AG08396 (cell line): ENCODE results near the gene CATSPERZ.
"Not testable (repeated sequence)": the region's sequence is repeated elsewhere in the genome, so short reads cannot be mapped to it uniquely, and the experiment has no call there.

ENCODE experiments used
- DNase-seq: peaks from one replicate; pipeline ENCODE4 v3.0.0; 2012; ENCODE audit warnings: low spot score, mixed read lengths

Gene CATSPERZ

DNA sequence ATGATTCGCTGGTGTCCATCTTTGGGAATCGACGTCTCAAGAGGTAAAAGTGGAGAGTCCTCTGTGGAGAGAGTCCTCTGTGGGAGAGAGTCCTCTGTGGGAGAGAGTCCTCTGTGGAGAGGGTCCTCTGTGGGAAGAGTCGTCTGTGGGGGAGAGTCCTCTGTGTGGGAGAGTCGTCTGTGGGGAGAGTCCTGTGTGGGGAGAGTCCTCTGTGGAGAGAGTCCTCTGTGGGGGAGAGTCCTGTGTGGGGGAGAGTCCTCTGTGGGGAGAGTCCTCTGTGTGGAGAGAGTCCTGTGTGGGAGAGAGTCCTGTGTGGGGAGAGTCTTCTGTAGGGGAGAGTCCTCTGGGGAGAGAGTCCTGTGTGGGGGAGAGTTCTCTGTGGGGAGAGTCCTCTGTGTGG, 20.9 kb downstream of the CATSPERZ start:
- DNase-seq, result no peak

DNA sequence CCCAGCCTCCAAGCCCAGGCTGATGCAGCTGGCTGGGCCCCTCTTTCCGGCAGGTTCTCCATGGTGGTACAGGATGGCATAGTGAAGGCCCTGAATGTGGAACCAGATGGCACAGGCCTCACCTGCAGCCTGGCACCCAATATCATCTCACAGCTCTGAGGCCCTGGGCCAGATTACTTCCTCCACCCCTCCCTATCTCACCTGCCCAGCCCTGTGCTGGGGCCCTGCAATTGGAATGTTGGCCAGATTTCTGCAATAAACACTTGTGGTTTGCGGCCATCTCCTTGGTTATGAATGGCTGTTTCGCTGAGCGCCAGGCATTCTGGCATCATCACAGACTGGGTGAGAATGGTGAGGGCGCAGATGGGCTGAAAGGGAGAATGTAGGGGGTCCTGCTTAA, 21.4 kb downstream of the CATSPERZ start:
- DNase-seq, result no peak

DNA sequence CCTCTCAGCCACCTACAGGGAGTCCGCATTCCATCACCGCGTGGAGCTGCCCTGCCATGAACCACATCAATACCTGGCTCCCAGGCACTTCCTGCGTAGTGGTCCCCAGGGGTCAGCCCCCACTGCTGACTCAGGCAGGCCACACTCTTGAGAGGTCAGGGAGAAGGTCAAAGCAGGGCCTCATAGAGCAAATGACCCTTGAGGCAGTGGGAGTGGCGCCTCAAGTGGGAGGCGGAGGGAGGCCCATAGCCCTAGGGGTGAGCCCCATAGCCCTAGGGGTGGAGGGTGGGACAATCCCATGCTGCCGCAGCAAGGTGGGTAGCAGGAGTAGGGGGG, 22.7 kb downstream of the CATSPERZ start:
- DNase-seq, result no peak

DNA sequence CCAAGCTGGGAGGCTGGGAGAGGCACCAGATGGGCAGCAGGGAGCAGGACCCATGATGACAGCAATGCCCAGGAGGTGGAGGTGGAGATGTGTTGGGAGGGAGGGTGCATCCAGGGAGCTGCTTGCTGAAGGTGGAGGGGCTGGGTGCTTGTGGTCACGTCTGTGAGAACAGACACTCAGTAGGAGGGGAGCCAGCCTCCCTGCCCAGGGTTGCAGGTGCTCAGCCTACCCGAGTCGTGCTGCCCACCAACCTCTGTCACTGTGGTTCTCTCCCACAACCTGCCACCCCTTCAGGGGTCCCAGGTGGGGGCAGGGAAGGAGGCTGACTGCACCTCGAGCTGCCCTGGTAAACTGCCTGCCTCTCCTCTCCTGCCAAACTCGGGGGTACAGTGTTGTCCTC, 23.2 kb downstream of the CATSPERZ start:
- no peak for DNase-seq

DNA sequence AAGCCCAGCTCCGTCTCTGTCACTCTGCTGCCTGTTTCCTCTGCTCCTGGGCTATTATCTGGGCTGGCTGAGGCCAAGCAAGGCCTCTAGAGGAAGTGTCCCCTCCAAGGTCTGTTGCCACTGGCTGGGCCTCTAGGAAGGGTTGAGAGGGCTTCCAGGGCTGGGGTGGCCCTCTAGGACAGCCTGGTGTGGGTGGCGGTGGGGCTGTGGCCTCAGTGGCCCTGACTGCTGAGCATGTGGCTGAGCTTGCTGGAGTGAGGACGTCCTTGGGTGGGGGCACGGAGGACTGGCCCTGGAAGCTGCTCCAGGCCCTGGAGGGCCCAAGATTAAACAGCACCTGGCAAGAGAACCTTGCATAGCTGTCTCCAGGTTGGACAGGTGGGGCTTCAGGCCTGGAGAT, 23.8 kb downstream of the CATSPERZ start:
- DNase-seq, result not testable (repeated sequence)

DNA sequence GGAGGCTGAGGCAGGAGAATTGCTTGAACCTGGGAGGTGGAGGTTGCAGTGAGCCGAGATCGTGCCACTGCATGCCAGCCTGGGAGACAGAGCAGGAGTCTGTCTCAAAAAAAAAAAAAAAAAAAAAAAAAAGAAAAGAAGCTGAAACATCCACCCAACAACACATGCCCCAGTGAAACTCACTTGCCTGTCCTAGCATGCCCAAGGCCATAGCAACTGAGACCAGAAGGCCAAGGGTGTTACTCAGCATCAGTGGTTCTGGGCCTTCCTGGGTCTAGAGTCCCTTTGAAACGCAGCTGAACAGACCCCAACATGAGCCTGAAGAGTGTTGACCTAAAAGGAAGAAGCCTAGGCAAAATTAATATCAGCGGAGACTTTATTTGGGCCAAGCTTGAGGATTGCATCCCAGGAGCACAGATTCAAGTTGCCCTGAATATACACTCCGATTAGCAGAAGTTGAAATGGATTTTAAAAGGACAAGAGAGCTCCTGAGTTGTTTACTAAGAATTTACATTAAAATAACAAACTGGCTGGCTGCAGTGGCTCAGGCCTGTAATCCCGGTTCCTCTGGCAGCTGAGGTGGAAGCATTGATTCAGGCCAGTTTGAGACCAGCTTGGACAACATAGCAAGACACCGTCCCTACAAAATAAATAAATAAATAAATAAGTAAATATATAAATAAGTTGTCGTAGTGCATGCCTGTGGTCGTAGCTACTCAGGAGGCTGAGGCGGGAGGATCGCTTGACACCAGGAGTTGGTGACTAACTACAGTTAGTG, 24.7 kb downstream of the CATSPERZ start:
- DNase-seq, result no peak

DNA sequence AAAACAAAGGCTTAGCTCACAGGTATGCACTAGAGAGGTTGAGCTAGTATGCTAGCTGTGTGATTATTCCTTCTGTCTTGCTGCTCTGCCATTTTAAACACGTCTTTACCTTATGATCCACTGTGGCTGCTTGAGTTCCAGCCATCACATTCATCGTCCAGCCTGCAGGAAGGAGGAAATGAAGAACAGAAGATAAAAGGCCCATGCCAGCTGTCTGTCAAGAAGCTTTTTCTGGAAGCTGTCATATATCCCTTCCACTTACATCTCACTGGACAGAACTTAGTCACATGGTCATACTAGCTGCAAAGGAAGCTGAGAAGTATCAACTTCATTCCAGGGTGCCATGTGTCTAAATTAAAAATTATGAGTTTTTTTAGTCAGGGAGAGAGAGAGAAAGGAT, 27.2 kb downstream of the CATSPERZ start:
- DNase-seq, result no peak

DNA sequence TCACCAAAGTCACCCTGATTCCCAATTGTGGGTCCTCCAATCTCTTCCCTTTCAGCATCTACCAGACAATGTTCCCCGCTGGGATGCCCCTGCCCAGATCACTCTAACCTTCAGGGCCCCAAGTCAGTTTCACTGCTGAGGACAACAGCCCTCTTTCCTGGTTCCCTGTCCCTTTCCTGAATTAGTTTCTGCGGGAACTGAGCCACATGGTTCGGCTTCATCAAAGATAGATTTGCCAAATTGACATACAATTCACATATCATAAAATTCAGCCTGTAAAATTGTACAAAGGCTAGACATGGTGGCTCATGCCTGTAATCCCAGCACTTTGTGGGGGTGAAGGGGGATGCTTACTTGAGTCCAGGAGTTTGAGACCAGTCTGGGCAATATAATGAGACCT, 27.8 kb downstream of the CATSPERZ start:
- DNase-seq, result no peak

DNA sequence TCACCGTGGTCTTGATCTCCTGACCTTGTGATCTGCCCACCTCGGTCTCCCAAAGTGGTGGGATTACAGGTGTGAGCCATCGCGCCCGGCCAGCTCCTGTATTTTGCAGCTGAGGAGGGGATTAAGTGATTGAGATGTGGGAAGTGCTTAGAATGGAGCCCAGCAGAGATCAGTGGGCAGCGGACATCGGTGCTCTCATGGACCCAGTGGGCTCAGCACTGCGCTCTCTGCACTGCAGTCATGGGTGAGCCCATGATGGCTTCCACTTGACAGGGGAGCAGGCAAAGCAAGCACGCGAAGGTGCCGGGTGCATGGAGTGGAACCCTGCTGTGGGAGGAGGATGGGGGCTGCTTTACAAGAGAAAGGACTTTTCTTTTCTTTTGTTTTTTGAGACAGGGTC, 30.7 kb downstream of the CATSPERZ start:
- no peak for DNase-seq

DNA sequence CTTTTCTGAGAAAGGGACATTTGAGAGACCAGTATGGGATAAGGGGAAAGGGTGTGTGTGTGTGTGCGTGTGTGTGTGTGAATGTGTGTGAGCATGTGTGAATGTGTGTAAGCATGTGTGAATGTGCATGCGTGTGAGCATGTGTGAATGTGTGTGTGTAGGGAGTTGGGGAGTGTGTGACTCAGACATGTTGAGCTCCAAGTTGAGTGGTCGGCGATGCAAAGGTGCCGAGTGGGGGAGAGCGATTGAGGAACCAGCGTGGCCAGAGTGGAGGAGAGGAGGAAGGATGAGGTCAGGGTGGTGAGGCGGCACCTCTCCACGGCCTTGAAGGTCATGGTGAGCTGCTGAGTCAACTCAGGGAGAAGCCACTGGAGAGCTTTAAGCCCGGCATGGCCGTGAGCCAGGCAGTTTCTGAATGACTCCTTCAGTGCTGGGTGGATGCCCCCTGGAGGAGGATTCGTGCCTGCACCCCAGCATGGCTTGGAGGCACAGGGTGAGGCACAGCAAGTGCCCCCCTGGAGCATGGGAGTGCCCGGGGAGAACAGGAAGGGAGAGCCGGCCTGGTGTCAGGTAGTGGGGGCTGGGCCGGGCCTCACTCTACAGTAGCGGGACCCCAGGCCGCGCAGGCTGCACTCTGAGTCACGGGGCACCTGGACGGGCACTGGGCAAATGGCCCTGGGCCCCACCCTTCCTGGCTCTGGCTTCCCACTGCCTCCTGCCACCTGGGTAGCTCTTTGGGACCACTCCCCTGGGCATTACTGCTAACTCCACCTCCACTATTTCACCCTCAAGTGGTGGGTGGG, 31.6 kb downstream of the CATSPERZ start:
- DNase-seq, result peak; percentile 88

DNA sequence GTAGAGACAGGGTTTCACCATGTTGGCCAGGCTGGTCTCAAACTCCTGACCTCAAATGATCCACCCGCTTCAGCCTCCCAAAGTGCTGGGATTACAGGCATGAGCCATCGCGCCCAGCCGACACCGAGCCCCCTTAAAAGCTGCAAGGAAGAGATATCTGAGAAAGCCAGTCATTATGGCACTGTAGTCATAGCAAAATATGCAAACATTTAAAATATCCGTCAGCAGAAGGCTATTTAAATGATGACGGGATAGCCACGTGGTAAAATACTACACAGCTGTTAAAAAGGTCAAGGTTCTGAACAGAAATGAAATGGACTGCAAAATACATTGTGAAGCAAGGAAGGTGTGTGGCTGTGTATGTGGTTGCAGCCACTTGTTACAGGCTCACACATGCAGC, 33.4 kb downstream of the CATSPERZ start:
- DNase-seq, result no peak

DNA sequence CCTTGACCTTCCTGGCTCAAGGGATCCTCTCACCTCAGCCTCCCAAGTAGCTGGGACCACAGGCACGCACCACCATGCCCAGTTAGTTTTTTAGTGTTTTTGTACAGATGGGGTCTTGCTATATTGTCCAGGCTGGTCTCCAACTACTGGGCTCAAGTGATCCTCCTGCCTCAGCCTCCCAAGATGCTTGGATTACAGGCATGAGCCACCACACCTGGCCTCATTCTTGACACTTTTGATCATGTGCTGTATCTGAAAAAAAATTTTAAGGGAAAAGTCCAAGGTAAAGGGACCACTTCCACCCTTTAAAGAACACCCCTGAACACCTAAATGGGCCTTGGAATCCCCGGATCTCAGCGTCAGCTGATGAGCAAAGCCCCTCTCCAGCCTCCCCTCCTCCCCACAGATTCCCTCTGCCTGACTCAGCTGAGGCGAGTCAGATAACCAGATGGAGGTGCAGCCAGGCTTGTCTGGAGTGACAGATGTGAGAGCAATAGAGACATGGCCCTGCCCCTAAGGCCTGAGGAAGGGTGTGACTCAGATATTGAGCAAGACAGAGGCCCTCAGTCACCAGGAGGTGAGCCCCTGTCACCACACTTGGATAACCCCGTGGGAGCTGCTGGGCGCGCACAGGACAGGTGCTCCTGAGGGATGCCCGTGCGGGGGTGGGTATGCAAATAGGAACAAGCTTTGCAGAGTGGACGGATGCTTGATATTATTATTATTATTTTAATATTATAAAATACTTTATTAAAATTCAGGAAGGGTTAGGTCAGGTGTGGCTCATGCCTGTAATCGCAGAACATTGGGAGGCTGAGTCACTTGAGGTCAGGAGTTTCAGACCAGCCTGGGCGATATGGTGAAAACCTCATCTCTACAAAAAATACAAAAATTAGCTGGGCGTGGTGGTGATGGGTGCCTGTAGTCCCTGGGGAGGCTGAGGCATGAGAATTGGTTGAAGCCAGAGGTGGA, 34.9 kb downstream of the CATSPERZ start:
- DNase-seq, result peak; percentile 92

DNA sequence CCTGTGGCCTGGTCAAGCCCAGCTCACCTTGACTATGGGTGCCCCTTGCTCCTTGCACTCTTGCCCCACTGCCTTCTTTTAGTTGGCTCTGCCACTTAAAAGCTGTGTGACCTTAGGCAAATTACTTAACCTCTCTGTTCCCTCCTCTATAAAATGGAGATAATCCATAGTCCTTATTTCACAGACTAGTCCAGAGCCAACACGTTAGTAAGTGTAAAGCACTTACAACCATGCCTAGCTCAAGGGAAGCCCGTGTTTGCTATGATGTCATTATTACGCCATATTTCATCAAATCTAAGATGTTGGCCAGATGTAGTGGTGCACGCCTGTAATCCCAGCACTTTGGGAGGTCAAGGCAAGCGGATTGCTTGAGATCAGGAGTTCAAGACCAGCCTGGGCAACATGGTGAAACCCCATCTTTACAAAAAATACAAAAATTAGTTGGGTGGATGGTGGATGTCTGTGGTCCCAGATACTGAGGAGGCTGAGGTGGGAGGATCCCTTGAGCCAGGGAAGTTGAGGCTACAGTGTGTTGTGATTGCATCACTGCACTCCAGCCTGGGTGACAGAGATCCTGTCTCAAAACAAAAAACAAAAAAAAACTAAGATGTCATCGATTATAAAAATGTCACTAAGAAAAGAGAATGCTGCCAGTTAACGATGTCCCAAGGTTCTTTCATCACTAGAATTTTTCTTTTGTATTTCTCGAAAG, 37.5 kb downstream of the CATSPERZ start:
- no peak for DNase-seq

DNA sequence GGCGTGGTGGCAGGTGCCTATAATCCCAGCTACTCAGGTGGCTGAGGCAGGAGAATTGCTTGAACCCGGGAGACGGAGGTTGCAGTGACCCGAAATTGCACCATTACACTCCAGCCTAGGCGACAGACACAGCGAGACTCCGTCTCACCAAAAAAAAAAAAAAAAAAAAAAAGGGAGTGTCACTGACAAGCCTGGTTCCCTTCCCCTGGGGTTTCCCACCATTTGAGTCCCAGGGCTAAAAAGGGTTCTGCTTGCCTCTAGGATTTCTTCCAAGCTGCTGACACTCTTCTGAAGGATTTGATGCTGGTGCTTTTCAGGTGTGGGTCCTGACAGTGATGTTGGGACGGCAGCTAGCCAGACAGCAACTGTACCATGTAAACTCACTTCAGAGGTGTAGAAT, 38.6 kb downstream of the CATSPERZ start:
- DNase-seq, result no peak

DNA sequence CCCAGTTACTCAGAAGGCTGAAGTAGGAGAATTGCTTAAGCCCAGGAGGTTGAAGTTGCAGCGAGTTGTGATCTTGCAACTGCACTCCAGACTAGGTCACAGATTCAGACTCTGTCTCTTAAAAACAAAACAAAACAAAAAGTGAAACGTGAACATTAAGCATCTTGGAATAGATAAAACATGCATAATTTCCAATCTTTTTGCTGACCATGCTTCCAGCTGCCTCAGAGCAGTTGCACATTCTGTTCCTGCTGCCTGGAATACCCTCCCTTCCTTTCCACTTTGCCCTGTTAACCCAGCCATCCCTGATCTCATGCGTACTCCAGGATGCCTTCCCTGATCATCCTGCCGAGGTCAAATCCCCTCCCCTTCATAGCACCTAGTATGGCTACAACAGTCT, 39.1 kb downstream of the CATSPERZ start:
- no peak for DNase-seq

DNA sequence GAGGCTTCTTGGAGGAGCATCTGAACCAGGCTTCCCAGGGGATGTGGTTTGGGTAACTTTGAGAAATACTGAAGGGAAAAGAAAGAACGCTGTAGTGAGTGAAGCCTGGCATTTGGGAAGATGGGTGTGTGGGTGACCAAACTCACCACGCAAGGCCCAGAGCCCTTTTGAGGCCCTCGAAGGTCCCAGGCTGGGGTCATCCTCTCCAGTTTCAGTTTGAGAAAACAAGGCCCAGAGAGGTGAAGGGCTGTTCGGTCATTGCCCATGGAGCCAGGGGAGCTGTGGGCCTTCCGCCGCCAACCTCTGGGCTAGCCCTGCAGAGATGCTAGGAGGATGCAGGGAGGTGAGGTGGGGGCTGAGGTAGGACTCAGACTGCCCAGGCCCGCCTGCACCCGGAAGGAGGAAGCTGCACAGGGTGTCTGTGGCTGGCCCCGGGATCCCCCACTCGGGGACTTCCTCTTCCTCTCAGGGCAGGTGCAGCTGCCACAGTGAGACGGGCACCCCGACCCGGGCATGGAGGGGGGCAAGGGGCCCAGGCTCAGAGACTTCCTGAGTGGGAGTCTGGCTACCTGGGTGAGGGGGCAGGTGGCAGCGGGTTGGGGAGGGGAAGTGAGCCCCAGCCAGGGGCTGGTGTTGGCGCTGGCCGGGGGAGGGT, 39.7 kb downstream of the CATSPERZ start, which contains the start of gene CCDC88B:
CCDC88B (plus strand) TSS at position 451 of the 655 bp plus-strand sequence; CDS start at position 514, 63 bp downstream.
- DNase-seq, result no peak

DNA sequence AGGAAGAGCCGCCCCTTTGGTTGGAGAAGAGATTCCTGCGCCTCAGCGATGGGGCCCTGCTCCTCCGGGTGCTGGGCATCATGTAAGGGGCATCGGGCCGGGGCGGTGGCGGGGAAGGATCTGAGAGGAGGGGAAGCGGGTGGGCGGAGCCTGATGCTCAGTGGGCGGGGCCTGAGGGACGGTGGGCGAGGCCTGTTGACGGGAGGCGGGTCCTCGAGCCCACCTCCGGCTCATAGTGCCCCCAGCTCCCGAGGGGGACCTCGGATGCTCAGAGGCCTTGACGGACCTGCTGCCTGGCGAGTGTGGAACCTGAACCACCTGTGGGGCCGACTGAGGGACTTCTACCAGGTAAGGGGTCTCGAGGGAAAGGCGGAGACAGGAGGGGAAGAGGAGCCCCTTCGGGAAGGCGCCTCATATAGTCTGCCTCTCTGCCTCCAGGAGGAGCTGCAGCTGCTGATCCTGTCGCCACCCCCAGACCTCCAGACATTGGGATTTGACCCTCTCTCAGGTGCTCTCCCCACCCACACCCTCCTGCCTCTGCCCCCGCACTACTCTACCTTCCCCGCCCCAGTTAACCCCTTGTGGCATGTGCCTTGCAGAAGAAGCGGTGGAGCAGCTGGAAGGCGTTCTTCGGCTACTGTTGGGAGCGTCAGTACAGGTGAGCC, 40.6 kb downstream of the CATSPERZ start:
- no peak for DNase-seq

DNA sequence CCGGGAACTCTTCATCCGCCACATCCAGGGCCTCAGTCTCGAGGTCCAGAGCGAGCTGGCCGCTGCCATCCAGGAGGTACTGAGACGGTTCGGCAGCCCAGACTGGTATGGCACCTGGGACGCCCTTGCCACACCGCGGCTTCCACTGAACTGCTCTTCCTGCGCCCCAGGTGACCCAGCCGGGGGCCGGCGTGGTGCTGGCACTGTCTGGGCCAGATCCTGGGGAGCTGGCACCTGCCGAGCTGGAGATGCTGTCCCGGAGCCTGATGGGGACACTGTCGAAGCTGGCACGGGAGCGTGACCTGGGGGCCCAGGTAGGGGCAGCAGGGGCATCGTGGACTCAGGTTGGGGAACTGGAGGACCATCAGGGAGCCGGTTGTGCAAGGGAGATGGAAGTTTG, 41.3 kb downstream of the CATSPERZ start:
- DNase-seq, result no peak

DNA sequence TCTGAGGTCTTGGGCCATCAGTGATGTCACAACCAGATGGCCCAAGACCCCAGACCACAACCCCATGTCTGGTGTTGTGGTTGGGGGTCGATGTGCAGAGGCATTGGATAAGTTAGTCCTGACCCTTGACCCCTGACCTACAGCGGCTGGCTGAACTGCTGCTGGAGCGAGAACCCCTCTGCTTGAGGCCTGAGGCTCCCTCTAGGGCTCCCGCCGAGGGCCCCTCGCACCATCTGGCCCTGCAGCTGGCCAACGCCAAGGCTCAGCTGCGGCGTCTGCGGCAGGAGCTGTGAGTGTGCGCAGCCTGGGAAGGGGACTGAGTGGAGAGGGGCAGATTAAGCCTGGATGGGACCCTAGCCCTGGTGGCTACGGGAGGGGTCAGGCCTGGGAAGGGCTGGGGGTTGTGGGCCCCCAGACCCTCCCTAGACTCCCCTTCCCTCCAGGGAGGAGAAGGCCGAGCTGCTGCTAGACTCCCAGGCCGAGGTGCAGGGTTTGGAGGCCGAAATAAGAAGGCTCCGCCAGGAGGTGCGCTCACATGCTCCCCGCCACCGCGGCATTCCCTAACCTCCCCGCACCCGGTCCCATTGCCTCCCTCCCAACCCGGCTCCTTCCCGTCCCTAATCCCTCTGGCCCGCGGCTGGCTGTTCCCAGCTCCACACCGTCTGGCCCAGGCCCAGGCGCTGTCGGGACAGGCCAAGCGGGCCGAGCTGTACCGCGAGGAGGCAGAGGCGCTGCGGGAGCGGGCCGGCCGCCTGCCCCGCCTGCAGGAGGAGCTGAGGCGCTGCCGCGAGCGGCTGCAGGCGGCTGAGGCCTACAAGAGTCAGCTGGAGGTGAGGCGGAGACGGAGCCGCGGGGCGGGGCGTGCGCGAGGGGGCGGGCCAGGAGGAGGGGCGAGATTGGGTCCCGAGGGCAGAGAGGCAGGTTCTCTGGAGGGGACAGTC, 42.0 kb downstream of the CATSPERZ start:
- peak; percentile 97 for DNase-seq
